HUES64 (cell line): ENCODE results near the gene PCDH10.
"Not testable (repeated sequence)": the region's sequence is repeated elsewhere in the genome, so short reads cannot be mapped to it uniquely, and the experiment has no call there.

Experiments
- H3K27ac ChIP-seq: 2 replicates; pipeline ENCODE4 v1.7.0; 2013; ENCODE audit warnings: low read depth, low read length, inconsistent platforms
- H3K27me3 ChIP-seq: 2 replicates; pipeline ENCODE4 v1.6.1; 2013; ENCODE audit warnings: mild to moderate bottlenecking, low read length; ENCODE audit not compliant: insufficient read depth
- H3K36me3 ChIP-seq: 2 replicates; pipeline ENCODE4 v1.6.1; 2013; ENCODE audit warnings: mild to moderate bottlenecking, low read length; ENCODE audit not compliant: insufficient read depth
- H3K4me1 ChIP-seq: 2 replicates; pipeline ENCODE4 v1.6.1; 2013; ENCODE audit warnings: mild to moderate bottlenecking, low read length, moderate library complexity; ENCODE audit not compliant: insufficient read depth
- H3K4me3 ChIP-seq: 2 replicates; pipeline ENCODE4 v1.5.1; 2013; ENCODE audit warnings: mild to moderate bottlenecking, low read length, moderate library complexity
- H3K9ac ChIP-seq: 2 replicates; pipeline ENCODE4 v1.6.1; 2013; ENCODE audit warnings: mild to moderate bottlenecking, low read depth, low read length
- H3K9me3 ChIP-seq: 2 replicates; pipeline ENCODE4 v1.6.1; 2013; ENCODE audit warnings: low read depth, low read length; ENCODE audit not compliant: insufficient read depth
- WGBS: fragments of 150-250, 120-280 bp; methylation state at CpG from one replicate; pipeline ENCODE4 v1.1.7; 2013; ENCODE audit warnings: missing lambda C conversion rate; 5-methylcytosine and 5-hydroxymethylcytosine counted together

PCDH10 gene

GRCh38 chr4:133186210-133186609 lies 37.1 kb downstream of the PCDH10 start:
- H3K27me3 ChIP-seq: no peaks in the 10 kb centered on the region
- no peak overlapping the region for H3K4me3 ChIP-seq
- H3K9ac ChIP-seq: no peak overlapping the region
- H3K9me3 ChIP-seq: no peaks in the 10 kb centered on the region
- no peaks in the 10 kb centered on the region for H3K36me3 ChIP-seq
- no peaks in the 10 kb centered on the region for H3K4me1 ChIP-seq
- no peak overlapping the region for H3K27ac ChIP-seq

DNA sequence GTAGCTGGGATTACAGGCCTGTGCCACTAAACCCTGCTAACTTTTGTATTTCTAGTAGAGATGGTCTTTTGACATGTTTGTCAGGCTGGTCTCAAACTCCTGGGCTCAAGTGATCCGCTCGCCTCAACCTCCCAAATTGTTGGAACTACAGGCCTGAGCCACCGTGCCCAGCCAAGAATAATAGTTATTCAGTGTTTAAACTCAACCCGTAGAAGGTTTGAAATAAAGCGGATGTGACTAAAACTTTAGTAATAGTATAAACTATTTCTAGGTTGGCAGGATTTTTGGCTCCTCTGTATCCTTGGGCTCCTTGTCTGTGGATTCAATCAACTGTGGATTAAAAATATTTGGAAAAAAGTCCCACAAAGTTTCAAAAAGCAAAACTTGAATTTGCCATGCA lies 37.8 kb downstream of the PCDH10 start:
- no peaks in the 10 kb centered on the region for H3K36me3 ChIP-seq
- H3K9ac ChIP-seq: no peak overlapping the region
- H3K27ac ChIP-seq: no peak overlapping the region
- H3K9me3 ChIP-seq: no peaks in the 10 kb centered on the region
- H3K27me3 ChIP-seq: no peaks in the 10 kb centered on the region
- no peak overlapping the region for H3K4me3 ChIP-seq
- H3K4me1 ChIP-seq: no peaks in the 10 kb centered on the region
- 97% methylated on average over 5 of the region's 5 CpGs for WGBS

DNA sequence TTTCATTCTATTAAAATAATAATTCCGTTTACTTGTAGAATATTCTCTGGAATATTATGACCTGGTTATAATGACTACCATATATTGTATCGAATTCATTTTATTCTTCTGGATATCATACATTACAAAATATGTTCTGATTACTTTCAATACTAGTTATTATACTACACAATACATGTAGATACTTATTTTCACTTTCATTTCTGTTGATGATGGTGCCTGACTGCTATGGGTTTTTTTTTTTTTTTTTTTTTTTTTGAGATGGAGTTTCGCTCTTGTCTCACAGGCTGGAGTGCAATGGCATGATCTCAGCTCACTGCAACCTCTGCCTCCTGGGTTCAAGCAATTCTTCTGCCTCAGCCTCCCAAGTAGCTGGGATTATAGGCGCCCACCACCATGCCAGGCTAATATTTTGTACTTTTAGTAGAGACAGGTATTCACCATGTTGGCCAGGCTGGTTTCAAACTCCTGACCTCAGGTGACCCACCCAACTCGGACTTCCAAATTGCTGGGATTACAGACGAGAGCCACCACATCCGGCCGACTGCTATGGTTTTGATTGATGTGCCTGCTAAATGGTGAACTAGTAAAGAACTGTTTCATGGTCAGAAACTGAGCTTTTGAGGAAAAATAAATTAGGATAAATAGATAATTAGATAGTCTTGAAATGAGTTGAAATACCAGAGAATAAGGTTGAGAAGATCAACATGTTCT lies 39.5 kb downstream of the PCDH10 start:
- Histone ChIP-seq H3K9ac (no peak overlapping the region), H3K27ac (no peak overlapping the region), H3K4me3 (no peak overlapping the region), H3K9me3 (no peaks in the 10 kb centered on the region), H3K4me1 (no peaks in the 10 kb centered on the region), H3K27me3 (no peaks in the 10 kb centered on the region), H3K36me3 (no peaks in the 10 kb centered on the region)
- WGBS: 98% methylated on average over 6 of the region's 8 CpGs

DNA sequence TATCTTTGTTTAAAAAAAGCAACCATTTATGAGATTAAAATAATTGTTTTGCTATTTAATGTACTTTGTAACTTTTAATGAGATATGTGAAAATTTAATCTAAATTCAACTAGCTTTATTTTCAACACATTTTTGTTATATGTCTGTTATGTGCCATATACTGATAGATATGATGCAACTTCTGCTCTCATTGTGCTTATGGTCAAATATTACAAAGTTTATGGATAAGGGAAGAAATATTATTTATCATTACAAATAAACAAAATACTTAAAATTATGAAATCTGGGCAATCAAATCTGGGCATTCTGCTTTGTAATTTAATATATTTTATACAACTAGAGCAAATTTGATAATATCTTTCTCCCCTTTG lies 40.0 kb downstream of the PCDH10 start:
- Histone ChIP-seq H3K27me3 (no peaks in the 10 kb centered on the region), H3K27ac (no peak overlapping the region), H3K4me1 (no peaks in the 10 kb centered on the region), H3K9ac (no peak overlapping the region), H3K36me3 (no peaks in the 10 kb centered on the region), H3K4me3 (no peak overlapping the region), H3K9me3 (no peaks in the 10 kb centered on the region)

GRCh38 chr4:133190098-133190497 lies 41.0 kb downstream of the PCDH10 start:
- no peaks in the 10 kb centered on the region for H3K9me3 ChIP-seq
- no peaks in the 10 kb centered on the region for H3K4me1 ChIP-seq

DNA sequence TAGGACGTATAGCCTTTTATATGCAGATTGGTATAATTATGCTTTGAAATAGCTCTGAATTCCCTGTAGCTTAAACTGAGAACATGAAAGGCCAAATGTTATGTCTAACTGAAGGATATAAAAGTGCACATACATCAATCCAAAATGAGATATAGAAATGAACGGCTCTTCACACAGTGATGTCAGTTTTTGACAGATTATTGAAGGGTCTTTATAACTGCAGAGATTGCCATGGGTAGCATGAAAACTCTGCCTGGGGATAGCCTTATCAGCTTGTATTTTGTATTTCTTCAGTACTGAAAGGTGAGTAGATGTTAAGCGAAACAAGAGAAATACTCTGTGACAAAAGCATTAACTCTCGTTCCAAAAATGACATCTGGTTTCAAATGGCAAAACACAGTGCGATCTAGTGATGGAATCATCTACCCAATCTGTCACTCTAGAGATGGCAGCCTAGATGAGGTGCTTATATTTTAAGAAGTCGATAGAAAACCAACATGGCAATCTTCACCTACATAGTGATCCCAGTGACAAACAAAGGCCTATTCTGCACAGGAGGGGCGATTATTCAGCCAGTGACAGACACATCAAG lies 59.7 kb downstream of the PCDH10 start:
- no peak overlapping the region for H3K27ac ChIP-seq
- H3K36me3 ChIP-seq: no peaks in the 10 kb centered on the region
- 95% methylated on average over 7 of the region's 7 CpGs for WGBS
- H3K4me3 ChIP-seq: no peak overlapping the region
- no peaks in the 10 kb centered on the region for H3K27me3 ChIP-seq
- no peak overlapping the region for H3K9ac ChIP-seq
- H3K9me3 ChIP-seq: no peaks in the 10 kb centered on the region
- no peaks in the 10 kb centered on the region for H3K4me1 ChIP-seq

More at GRCh38 chr4:133190098-133190497, 41.0 kb downstream of the PCDH10 start:
- Histone ChIP-seq H3K4me3 (no peak overlapping the region), H3K36me3 (no peaks in the 10 kb centered on the region), H3K9ac (no peak overlapping the region), H3K27me3 (no peaks in the 10 kb centered on the region), H3K27ac (no peak overlapping the region)
- 89% methylated on average over 4 of the region's 5 CpGs for WGBS

DNA sequence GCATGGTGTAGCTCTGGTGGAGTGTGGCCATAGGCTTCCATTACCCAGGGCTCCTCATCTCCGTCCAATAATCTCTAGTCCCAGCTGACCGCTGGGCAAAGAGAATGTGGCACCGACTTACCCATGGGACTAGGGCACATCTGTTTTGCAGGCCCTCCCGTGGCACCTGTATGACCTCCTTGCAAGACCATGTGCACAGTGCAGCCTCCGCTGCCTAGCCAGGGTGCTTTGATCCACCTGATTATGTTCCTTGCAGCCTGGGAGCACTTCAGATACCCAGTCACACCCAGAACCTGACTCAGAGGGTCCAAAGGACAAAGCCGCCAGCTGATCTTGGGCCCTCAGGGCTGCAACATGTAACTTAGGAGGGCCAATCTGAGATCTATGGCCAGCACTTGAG lies 84.8 kb downstream of the PCDH10 start:
- Histone ChIP-seq H3K27me3 (no peaks in the 10 kb centered on the region), H3K27ac (no peak overlapping the region), H3K9ac (no peak overlapping the region), H3K9me3 (no peaks in the 10 kb centered on the region), H3K4me3 (no peak overlapping the region), H3K4me1 (no peaks in the 10 kb centered on the region), H3K36me3 (no peaks in the 10 kb centered on the region)
- 96% methylated on average over 6 of the region's 6 CpGs for WGBS

GRCh38 chr4:133240451-133240850 lies 91.4 kb downstream of the PCDH10 start:
- H3K36me3 ChIP-seq, H3K27me3 ChIP-seq, H3K4me3 ChIP-seq, H3K9ac ChIP-seq, H3K9me3 ChIP-seq, H3K27ac ChIP-seq, H3K4me1 ChIP-seq: not testable (repeated sequence)
- WGBS: 97% methylated on average over 30 of the region's 30 CpGs
